Chondrocyte (in vitro differentiated cells): ENCODE data around the gene BCL2. TPM values are rescaled to one million over a fixed set of nuclear protein-coding genes. Genes with fewer than 3 reads are reported as not detected.

Experiments
- DNase-seq: peaks from one replicate; pipeline ENCODE4 v3.0.0; 2021; ENCODE audit warnings: mixed read lengths, low spot score
- H3K27ac Mint-ChIP-seq: one replicate; pipeline ENCODE4 v1.8.0; 2021; ENCODE audit warnings: mild to moderate bottlenecking, moderate library complexity, mixed read lengths; ENCODE audit not compliant: unreplicated experiment
- H3K27me3 Mint-ChIP-seq: 2 replicates; pipeline ENCODE4 v1.8.0; 2021; ENCODE audit warnings: low read depth, mixed read lengths
- H3K36me3 Mint-ChIP-seq: 2 replicates; pipeline ENCODE4 v1.8.0; 2021; ENCODE audit warnings: low read depth, mixed read lengths
- H3K4me1 Mint-ChIP-seq: 2 replicates; pipeline ENCODE4 v1.8.0; 2021; ENCODE audit warnings: low read depth, mild to moderate bottlenecking, mixed read lengths
- H3K4me3 Mint-ChIP-seq: one replicate; pipeline ENCODE4 v1.8.0; 2021; ENCODE audit warnings: mild to moderate bottlenecking, moderate library complexity, mixed read lengths; ENCODE audit not compliant: unreplicated experiment
- H3K9me3 Mint-ChIP-seq: 2 replicates; pipeline ENCODE4 v1.8.0; 2021; ENCODE audit warnings: low read depth, mixed read lengths
- CTCF ChIP-seq: fragments of 200-600 bp; sonication (generic); IDR thresholded peaks from 2 replicates; pipeline ENCODE4 v1.5.0; 2021; ENCODE audit warnings: antibody characterized with exemption, mild to moderate bottlenecking, moderate library complexity
- total RNA-seq: library from RNA; stranded (reverse); gene quantifications from 3 replicates; pipeline ENCODE4 v1.2.1, GENCODE V29; 2021

The BCL2 gene
- total RNA-seq, 1 donor from 2014 or later = 8.6 TPM

- Mint-ChIP-seq H3K4me3 (no peak overlapping the region), H3K36me3 (peaks cover 5% of the 10 kb centered on the region), H3K9me3 (no peaks in the 10 kb centered on the region), H3K4me1 (no peaks in the 10 kb centered on the region), H3K27me3 (no peaks in the 10 kb centered on the region), H3K27ac (no peak overlapping the region)
- TF ChIP-seq CTCF = no peak
- no peak for DNase-seq
These were observed 36.1 kb downstream of the BCL2 start for GRCh38 chr18:63283305-63284094.

- Mint-ChIP-seq H3K4me1 (no peaks in the 10 kb centered on the region), H3K9me3 (no peaks in the 10 kb centered on the region), H3K4me3 (no peak overlapping the region), H3K27ac (no peak overlapping the region), H3K36me3 (peaks cover 6% of the 10 kb centered on the region), H3K27me3 (no peaks in the 10 kb centered on the region)
- no peak for TF ChIP-seq CTCF
- DNase-seq = no peak
These were observed 36.8 kb downstream of the BCL2 start for GRCh38 chr18:63282793-63283192.

- Mint-ChIP-seq H3K4me3 (no peak overlapping the region), H3K27me3 (no peaks in the 10 kb centered on the region), H3K4me1 (no peaks in the 10 kb centered on the region), H3K27ac (no peak overlapping the region), H3K9me3 (no peaks in the 10 kb centered on the region), H3K36me3 (peaks cover under 1% of the 10 kb centered on the region)
- no peak for DNase-seq
- TF ChIP-seq CTCF = no peak
These were observed 46.2 kb downstream of the BCL2 start for GRCh38 chr18:63273222-63273927.

- Mint-ChIP-seq H3K27me3 (no peaks in the 10 kb centered on the region), H3K9me3 (no peaks in the 10 kb centered on the region), H3K27ac (no peak overlapping the region), H3K36me3 (no peaks in the 10 kb centered on the region), H3K4me1 (no peaks in the 10 kb centered on the region), H3K4me3 (no peak overlapping the region)
- no peak for TF ChIP-seq CTCF
- DNase-seq = no peak
These were observed 46.9 kb downstream of the BCL2 start for GRCh38 chr18:63272638-63273037.

- Mint-ChIP-seq H3K4me1 (no peaks in the 10 kb centered on the region), H3K27ac (no peak overlapping the region), H3K36me3 (no peaks in the 10 kb centered on the region), H3K27me3 (no peaks in the 10 kb centered on the region), H3K9me3 (no peaks in the 10 kb centered on the region), H3K4me3 (no peak overlapping the region)
- no peak for TF ChIP-seq CTCF
- DNase-seq = no peak
These were observed 47.7 kb downstream of the BCL2 start for GRCh38 chr18:63271881-63272299.
